ENCODE data around the gene CDH4.

Gene CDH4

GRCh38 chr20:61788343-61788742 is 536.3 kb downstream of the CDH4 start:
- DNase-seq (ENCODE audit: low read depth): no peak

GRCh38 chr20:61789329-61789728 is 537.3 kb downstream of the CDH4 start:
- no peak for DNase-seq (ENCODE audit: low read depth)

GRCh38 chr20:61790116-61790827 is 538.2 kb downstream of the CDH4 start:
- no peak for DNase-seq (ENCODE audit: low read depth)

GRCh38 chr20:61791995-61792394 is 539.9 kb downstream of the CDH4 start:
- DNase-seq (ENCODE audit: low read depth): no peak

- no peak for DNase-seq (ENCODE audit: low read depth)
Observed at GRCh38 chr20:61795669-61796630, 543.9 kb downstream of the CDH4 start.

GRCh38 chr20:61796738-61797137 is 544.7 kb downstream of the CDH4 start:
- no peak for DNase-seq (ENCODE audit: low read depth)

GRCh38 chr20:61797200-61797599 is 545.1 kb downstream of the CDH4 start:
- DNase-seq (ENCODE audit: low read depth): no peak

GRCh38 chr20:61797971-61798411 is 545.9 kb downstream of the CDH4 start:
- DNase-seq (ENCODE audit: low read depth): no peak

GRCh38 chr20:61798632-61799031 is 546.6 kb downstream of the CDH4 start:
- DNase-seq (ENCODE audit: low read depth): no peak

- no peak for DNase-seq (ENCODE audit: low read depth)
Observed at GRCh38 chr20:61799394-61799923, 547.4 kb downstream of the CDH4 start.

GRCh38 chr20:61799928-61800327 is 547.9 kb downstream of the CDH4 start:
- DNase-seq (ENCODE audit: low read depth): no peak

- DNase-seq (ENCODE audit: low read depth): no peak
Observed at GRCh38 chr20:61800359-61801064, 548.5 kb downstream of the CDH4 start.

GRCh38 chr20:61801065-61801360 is 549.0 kb downstream of the CDH4 start:
- DNase-seq (ENCODE audit: low read depth): no peak

- no peak for DNase-seq (ENCODE audit: low read depth)
Observed at GRCh38 chr20:61801428-61801827, 549.4 kb downstream of the CDH4 start.

- DNase-seq (ENCODE audit: low read depth): no peak
Observed at GRCh38 chr20:61801857-61802442, 549.9 kb downstream of the CDH4 start.

GRCh38 chr20:61802721-61803311 is 550.8 kb downstream of the CDH4 start:
- no peak for DNase-seq (ENCODE audit: low read depth)

- no peak for DNase-seq (ENCODE audit: low read depth)
Observed at GRCh38 chr20:61803416-61803914, 551.4 kb downstream of the CDH4 start.

- peak; percentile 4 for DNase-seq (ENCODE audit: low read depth)
Observed at GRCh38 chr20:61803915-61804751, 552.1 kb downstream of the CDH4 start.

GRCh38 chr20:61804752-61805295 is 552.8 kb downstream of the CDH4 start:
- DNase-seq (ENCODE audit: low read depth): no peak

- DNase-seq (ENCODE audit: low read depth): no peak
Observed at GRCh38 chr20:61805365-61805764, 553.3 kb downstream of the CDH4 start.

Data from EH (cell line).